ENCODE results near the gene ABCA6. TPM values are rescaled to one million over a fixed set of nuclear protein-coding genes. Genes with fewer than 3 reads are reported as not detected.
A peak's percentile ranks its signal among the peaks of the same experiment; 100 is the strongest.

Gene ABCA6
- total and polyA plus RNA-seq, 9 of the 15 experiments (the other 6 are each of a cell fraction or from before 2014, with no cell fraction given): 0.06 to 0.73 (median 0.15) TPM

DNA sequence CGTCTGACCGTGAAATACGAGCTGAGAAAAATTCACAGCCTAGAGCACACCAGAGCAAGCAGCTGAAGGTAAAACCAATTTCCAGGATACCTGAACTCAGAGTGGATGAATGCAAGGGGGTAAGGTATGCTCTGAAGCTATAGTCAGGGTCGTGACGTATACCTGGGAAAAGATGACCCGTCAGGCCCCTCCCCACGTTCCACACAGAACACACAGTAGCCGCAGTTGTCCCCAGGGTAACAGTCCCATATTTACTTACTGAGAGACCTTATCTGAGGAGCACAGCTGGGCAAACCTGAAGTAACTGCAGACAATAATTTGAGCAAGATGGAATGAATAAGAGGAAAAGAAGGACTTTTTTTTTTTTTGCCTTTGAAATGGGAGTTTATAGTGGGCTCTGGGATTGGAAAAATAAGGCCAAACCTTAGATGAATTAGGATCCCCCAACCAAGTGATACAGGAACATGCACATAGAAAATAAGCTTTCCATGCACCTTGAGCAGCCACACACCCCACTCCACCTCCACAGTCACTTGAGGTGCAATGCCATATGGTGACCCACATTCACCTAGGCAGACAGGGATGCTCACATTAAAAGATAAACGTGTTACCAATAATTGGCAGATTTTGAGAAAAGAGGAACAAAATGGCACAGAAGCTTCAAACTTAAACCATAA lies 38.0 kb downstream of the ABCA6 start (continued):
- TF ChIP-seq ZNF780A (CRISPR knock-in tag; IDR thresholded peaks at IDR 0.05) (no peak), NBN (IDR thresholded peaks at IDR 0.05; ENCODE audit: low read depth) (no peak), PTBP1 (IDR thresholded peaks at IDR 0.05; ENCODE audit: low read depth, low read length) (no peak), NCOA4 (IDR thresholded peaks at IDR 0.05; ENCODE audit: partially characterized antibody) (no peak), NCOA2 (IDR thresholded peaks at IDR 0.05; ENCODE audit: partially characterized antibody in 2 of 2) (no peak), TRIM24 (IDR thresholded peaks at IDR 0.05) (peak; percentile 56 to 81; a peak in 2 of 4 replicates), POLR2H (tag; IDR thresholded peaks at IDR 0.05; ENCODE audit: low read depth) (no peak)
- TF ChIP-seq, protein P1, sequence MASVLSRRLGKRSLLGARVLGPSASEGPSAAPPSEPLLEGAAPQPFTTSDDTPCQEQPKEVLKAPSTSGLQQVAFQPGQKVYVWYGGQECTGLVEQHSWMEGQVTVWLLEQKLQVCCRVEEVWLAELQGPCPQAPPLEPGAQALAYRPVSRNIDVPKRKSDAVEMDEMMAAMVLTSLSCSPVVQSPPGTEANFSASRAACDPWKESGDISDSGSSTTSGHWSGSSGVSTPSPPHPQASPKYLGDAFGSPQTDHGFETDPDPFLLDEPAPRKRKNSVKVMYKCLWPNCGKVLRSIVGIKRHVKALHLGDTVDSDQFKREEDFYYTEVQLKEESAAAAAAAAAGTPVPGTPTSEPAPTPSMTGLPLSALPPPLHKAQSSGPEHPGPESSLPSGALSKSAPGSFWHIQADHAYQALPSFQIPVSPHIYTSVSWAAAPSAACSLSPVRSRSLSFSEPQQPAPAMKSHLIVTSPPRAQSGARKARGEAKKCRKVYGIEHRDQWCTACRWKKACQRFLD (CRISPR knock-in tag; IDR thresholded peaks at IDR 0.05): no peak

DNA sequence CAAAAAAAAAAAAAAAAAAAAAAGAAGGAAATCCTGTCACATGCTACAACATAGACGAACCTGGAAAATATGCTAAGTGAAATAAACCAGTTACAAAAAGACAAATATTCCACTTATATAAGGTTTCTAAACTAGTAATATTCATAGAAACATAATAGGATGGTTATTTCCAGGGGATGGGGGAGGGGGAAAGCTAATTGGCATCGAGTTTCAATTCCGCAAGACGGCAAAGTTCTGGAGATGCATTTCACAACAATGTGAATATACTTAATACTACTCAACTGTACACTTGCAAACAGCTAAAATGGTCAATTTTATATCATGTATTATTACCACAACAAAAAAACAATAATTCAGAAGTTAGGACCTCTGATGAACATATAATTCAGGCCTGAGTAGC lies 43.1 kb downstream of the ABCA6 start:
- intact Hi-C loops (cut with micrococcal nuclease) (no loop called here), in situ Hi-C loops (cut with MboI) (no loop called here)
- ATAC-seq (no peak), DNase-seq (ENCODE audit: extremely low read depth in 1 of 4, low spot score in 3 of 4) (no peak), FAIRE-seq (no peak)
- ChIA-PET CTCF (ENCODE audit: low intra/inter-chr PET ratio) (no interaction called here), POLR2A (no interaction called here)
- no peaks in the 10 kb centered on the region for H3K9me1 ChIP-seq (ENCODE audit: control insufficient read depth, insufficient read depth, low read length)
- peaks cover 7 to 34% of the 10 kb centered on the region in 2 experiments; a peak in 3 of 5 replicates for H3K4me1 ChIP-seq (replicated peaks in 1 of 2; ENCODE audit: control insufficient read depth in 2 of 2, insufficient read depth in 2 of 2, low read length in 2 of 2)
- H3K79me2 ChIP-seq (ENCODE audit: control insufficient read depth, insufficient read depth, low read length): no peaks in the 10 kb centered on the region
- no peaks in the 10 kb centered on the region for H3K36me3 ChIP-seq (ENCODE audit: control insufficient read depth, insufficient read depth, low read length)
- H2AFZ ChIP-seq (ENCODE audit: low read depth, low read length): no peak overlapping the region
- no TSS peak for BruUV-seq (replicated peaks)
- WGBS (ENCODE audit: insufficient coverage, low coverage, missing lambda C conversion rate): 84% methylated on average over 4 of the region's 4 CpGs
- H3K4me2 ChIP-seq (ENCODE audit: insufficient read depth, low read length): no peak overlapping the region
- no peaks in the 10 kb centered on the region for H4K20me1 ChIP-seq (replicated peaks; ENCODE audit: control insufficient read depth, insufficient read depth, low read length)
- H3K4me3 ChIP-seq: no peak overlapping the region
- no peaks in the 10 kb centered on the region for H3K27me3 ChIP-seq (ENCODE audit: control insufficient read depth in 2 of 2, insufficient read depth in 2 of 2, low read length in 2 of 2)
- no peaks in the 10 kb centered on the region for H3K9me3 ChIP-seq (replicated peaks; ENCODE audit: control insufficient read depth, insufficient read depth, low read depth, low read length)
- no peak overlapping the region for H3K9ac ChIP-seq (ENCODE audit: insufficient read depth in 1 of 2, low read depth in 2 of 2, low read length in 2 of 2)
- no peak overlapping the region for H3K27ac ChIP-seq (ENCODE audit: extremely low read depth, low read depth, low read length)
- TF ChIP-seq, protein P2, sequence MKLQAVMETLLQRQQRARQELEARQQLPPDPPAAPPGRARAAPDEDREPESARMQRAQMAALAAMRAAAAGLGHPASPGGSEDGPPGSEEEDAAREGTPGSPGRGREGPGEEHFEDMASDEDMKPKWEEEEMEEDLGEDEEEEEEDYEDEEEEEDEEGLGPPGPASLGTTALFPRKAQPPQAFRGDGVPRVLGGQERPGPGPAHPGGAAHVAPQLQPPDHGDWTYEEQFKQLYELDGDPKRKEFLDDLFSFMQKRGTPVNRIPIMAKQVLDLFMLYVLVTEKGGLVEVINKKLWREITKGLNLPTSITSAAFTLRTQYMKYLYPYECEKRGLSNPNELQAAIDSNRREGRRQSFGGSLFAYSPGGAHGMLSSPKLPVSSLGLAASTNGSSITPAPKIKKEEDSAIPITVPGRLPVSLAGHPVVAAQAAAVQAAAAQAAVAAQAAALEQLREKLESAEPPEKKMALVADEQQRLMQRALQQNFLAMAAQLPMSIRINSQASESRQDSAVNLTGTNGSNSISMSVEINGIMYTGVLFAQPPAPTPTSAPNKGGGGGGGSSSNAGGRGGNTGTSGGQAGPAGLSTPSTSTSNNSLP (IDR thresholded peaks at IDR 0.05; ENCODE audit: borderline replicate concordance, low read depth, low read length): no peak
- TF ChIP-seq, protein P3, sequence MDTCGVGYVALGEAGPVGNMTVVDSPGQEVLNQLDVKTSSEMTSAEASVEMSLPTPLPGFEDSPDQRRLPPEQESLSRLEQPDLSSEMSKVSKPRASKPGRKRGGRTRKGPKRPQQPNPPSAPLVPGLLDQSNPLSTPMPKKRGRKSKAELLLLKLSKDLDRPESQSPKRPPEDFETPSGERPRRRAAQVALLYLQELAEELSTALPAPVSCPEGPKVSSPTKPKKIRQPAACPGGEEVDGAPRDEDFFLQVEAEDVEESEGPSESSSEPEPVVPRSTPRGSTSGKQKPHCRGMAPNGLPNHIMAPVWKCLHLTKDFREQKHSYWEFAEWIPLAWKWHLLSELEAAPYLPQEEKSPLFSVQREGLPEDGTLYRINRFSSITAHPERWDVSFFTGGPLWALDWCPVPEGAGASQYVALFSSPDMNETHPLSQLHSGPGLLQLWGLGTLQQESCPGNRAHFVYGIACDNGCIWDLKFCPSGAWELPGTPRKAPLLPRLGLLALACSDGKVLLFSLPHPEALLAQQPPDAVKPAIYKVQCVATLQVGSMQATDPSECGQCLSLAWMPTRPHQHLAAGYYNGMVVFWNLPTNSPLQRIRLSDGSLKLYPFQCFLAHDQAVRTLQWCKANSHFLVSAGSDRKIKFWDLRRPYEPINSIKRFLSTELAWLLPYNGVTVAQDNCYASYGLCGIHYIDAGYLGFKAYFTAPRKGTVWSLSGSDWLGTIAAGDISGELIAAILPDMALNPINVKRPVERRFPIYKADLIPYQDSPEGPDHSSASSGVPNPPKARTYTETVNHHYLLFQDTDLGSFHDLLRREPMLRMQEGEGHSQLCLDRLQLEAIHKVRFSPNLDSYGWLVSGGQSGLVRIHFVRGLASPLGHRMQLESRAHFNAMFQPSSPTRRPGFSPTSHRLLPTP (IDR thresholded peaks at IDR 0.05; ENCODE audit: borderline replicate concordance, extremely low read depth, insufficient read length): no peak
- TF ChIP-seq MTF1 (CRISPR knock-in tag; IDR thresholded peaks at IDR 0.05; ENCODE audit: borderline replicate concordance): no peak

All from K562 (cell line).